T47D (cell line): ENCODE results near the gene TMEM44.

Source experiments
- DNase-seq, 2 experiments: peaks; one replicate each; pipeline versions ENCODE4 v3.0.0 to v3.0.0-alpha.2; 2011 to 2012; ENCODE audit warnings: low read depth in 1 of 2, low spot score in 1 of 2
- JUND ChIP-seq: IDR thresholded peaks from 2 replicates; pipeline ENCODE4 v1.6.1; 2012; ENCODE audit warnings: low read depth
- in situ Hi-C: cut with HindIII; loops from 2 replicates; pipeline ENCODE4 v1.10.0; 2016; ENCODE audit warnings: low sequenced_read_pairs, low pct_unique_long_range_greater_than_20kb

Gene TMEM44

GRCh38 chr3:194667363-194667762 is 34.1 kb upstream of the TMEM44 start:
- in situ Hi-C loops: no loop called here
- TF ChIP-seq JUND: no peak

GRCh38 chr3:194664857-194665256 is 31.6 kb upstream of the TMEM44 start:
- no peak for TF ChIP-seq JUND
- in situ Hi-C loops: no loop called here
- no peak for DNase-seq

More at GRCh38 chr3:194667363-194667762, 34.1 kb upstream of the TMEM44 start:
- no peak for DNase-seq

GRCh38 chr3:194661946-194662345 is 28.7 kb upstream of the TMEM44 start:
- TF ChIP-seq JUND: no peak
- in situ Hi-C loops: no loop called here
- no peak for DNase-seq

- in situ Hi-C loops: no loop called here
- DNase-seq: no peak
- TF ChIP-seq JUND: no peak
Observed at GRCh38 chr3:194661374-194661773, 28.2 kb upstream of the TMEM44 start.

- DNase-seq: no peak
- no peak for TF ChIP-seq JUND
- in situ Hi-C loops: no loop called here
Observed at GRCh38 chr3:194659778-194660177, 26.6 kb upstream of the TMEM44 start.

- TF ChIP-seq JUND: no peak
- DNase-seq: no peak
- in situ Hi-C loops: no loop called here
Observed at GRCh38 chr3:194658477-194659242, 25.4 kb upstream of the TMEM44 start.

GRCh38 chr3:194657439-194657838 is 24.2 kb upstream of the TMEM44 start:
- in situ Hi-C loops: no loop called here
- DNase-seq: no peak
- TF ChIP-seq JUND: no peak

GRCh38 chr3:194654443-194654842 is 21.2 kb upstream of the TMEM44 start:
- DNase-seq: no peak
- in situ Hi-C loops: no loop called here
- no peak for TF ChIP-seq JUND

- no peak for TF ChIP-seq JUND
- in situ Hi-C loops: no loop called here
Observed at GRCh38 chr3:194647747-194648146, 14.5 kb upstream of the TMEM44 start.

GRCh38 chr3:194642769-194643168 is 9.6 kb upstream of the TMEM44 start:
- DNase-seq: peak in 1 of 2 experiments; percentile 55
- TF ChIP-seq JUND: peak; percentile 30; the same call in 1 of the 2 replicates
- in situ Hi-C loops: no loop called here

More at GRCh38 chr3:194647747-194648146, 14.5 kb upstream of the TMEM44 start:
- no peak for DNase-seq

GRCh38 chr3:194640829-194641228 is 7.6 kb upstream of the TMEM44 start:
- TF ChIP-seq JUND: no peak
- DNase-seq: no peak
- in situ Hi-C loops: no loop called here

GRCh38 chr3:194638991-194639605 is 5.9 kb upstream of the TMEM44 start:
- DNase-seq: no peak
- in situ Hi-C loops: no loop called here
- TF ChIP-seq JUND: no peak
